H9 (cell line): ENCODE measurements around the gene HBG2. TPM values are rescaled to one million over a fixed set of nuclear protein-coding genes. Genes with fewer than 3 reads are reported as not detected.

Experiments used
- DNase-seq: peaks from one replicate; pipeline ENCODE4 v3.0.0-alpha.2; 2017
- H2AFZ ChIP-seq: one replicate; pipeline ENCODE4 v1.6.1; 2013; ENCODE audit warnings: mild to moderate bottlenecking, low read length, control low read depth, moderate library complexity
- H2AK5ac ChIP-seq: 2 replicates; pipeline ENCODE4 v1.6.1; 2013; ENCODE audit warnings: low read length, control low read depth, mixed read lengths; ENCODE audit not compliant: insufficient read length
- H2BK120ac ChIP-seq: one replicate; pipeline ENCODE4 v1.6.1; 2013; ENCODE audit warnings: low read depth, mild to moderate bottlenecking, low read length, control low read depth, inconsistent platforms; ENCODE audit not compliant: poor library complexity, severe bottlenecking
- H2BK12ac ChIP-seq: 2 replicates; pipeline ENCODE4 v1.6.1; 2013; ENCODE audit warnings: low read length, control low read depth, mixed read lengths, low read depth; ENCODE audit not compliant: insufficient read length
- H2BK15ac ChIP-seq: 2 replicates; pipeline ENCODE4 v1.6.1; 2013; ENCODE audit warnings: low read depth, low read length, control low read depth
- H2BK20ac ChIP-seq: one replicate; pipeline ENCODE4 v1.6.1; 2013; ENCODE audit warnings: low read depth, mild to moderate bottlenecking, low read length, control low read depth, inconsistent platforms; ENCODE audit not compliant: poor library complexity, severe bottlenecking
- H2BK5ac ChIP-seq: 2 replicates; pipeline ENCODE4 v1.6.1; 2013; ENCODE audit warnings: low read length, control low read depth, mixed read lengths; ENCODE audit not compliant: insufficient read length
- H3K14ac ChIP-seq: 2 replicates; pipeline ENCODE4 v1.6.1; 2013; ENCODE audit warnings: low read length, control low read depth; ENCODE audit not compliant: insufficient read depth
- H3K18ac ChIP-seq: 2 replicates; pipeline ENCODE4 v1.6.1; 2013; ENCODE audit warnings: low read depth, mild to moderate bottlenecking, mixed read lengths, low read length, control low read depth; ENCODE audit not compliant: insufficient read length
- H3K23ac ChIP-seq: 2 replicates; pipeline ENCODE4 v1.6.1; 2013; ENCODE audit warnings: low read length, control low read depth, mixed read lengths, low read depth; ENCODE audit not compliant: insufficient read length
- H3K23me2 ChIP-seq: 2 replicates; pipeline ENCODE4 v1.6.1; 2013; ENCODE audit warnings: low read depth, mild to moderate bottlenecking, mixed read lengths, low read length, control low read depth; ENCODE audit not compliant: insufficient read length, poor library complexity, severe bottlenecking
- H3K27ac ChIP-seq: 2 replicates; pipeline ENCODE4 v1.5.1; 2013; ENCODE audit warnings: low read length, control low read depth, mixed read lengths, low read depth; ENCODE audit not compliant: insufficient read length
- H3K27me3 ChIP-seq: 2 replicates; pipeline ENCODE4 v1.6.1; 2013; ENCODE audit warnings: low read length, control low read depth, inconsistent platforms; ENCODE audit not compliant: insufficient read depth
- H3K4ac ChIP-seq: 2 replicates; pipeline ENCODE4 v1.6.1; 2013; ENCODE audit warnings: low read depth, mild to moderate bottlenecking, control low read depth, inconsistent platforms, low read length, moderate library complexity
- H3K4me1 ChIP-seq: 2 replicates; pipeline ENCODE4 v1.6.1; 2013; ENCODE audit warnings: low read length, control low read depth, inconsistent platforms; ENCODE audit not compliant: insufficient read depth
- H3K4me2 ChIP-seq: 2 replicates; pipeline ENCODE4 v1.6.1; 2013; ENCODE audit warnings: low read length, control low read depth, mixed read lengths; ENCODE audit not compliant: insufficient read length, insufficient read depth
- H3K56ac ChIP-seq: 2 replicates; pipeline ENCODE4 v1.6.1; 2013; ENCODE audit warnings: low read depth, mild to moderate bottlenecking, mixed read lengths, low read length, control low read depth; ENCODE audit not compliant: insufficient read length
- H3K79me1 ChIP-seq: 2 replicates; pipeline ENCODE4 v1.6.1; 2013; ENCODE audit warnings: low read depth, mild to moderate bottlenecking, moderate library complexity, low read length, control low read depth, inconsistent platforms; ENCODE audit not compliant: insufficient read depth, poor library complexity, severe bottlenecking
- H3K79me2 ChIP-seq: 2 replicates; pipeline ENCODE4 v1.6.1; 2013; ENCODE audit warnings: low read length, control low read depth, inconsistent platforms; ENCODE audit not compliant: insufficient read depth
- H3K9ac ChIP-seq: 2 replicates; pipeline ENCODE4 v1.6.1; 2013; ENCODE audit warnings: low read length, control low read depth, mixed read lengths; ENCODE audit not compliant: insufficient read length; ENCODE audit errors: extremely low read depth
- H3K9me3 ChIP-seq: one replicate; pipeline ENCODE4 v1.6.1; 2013; ENCODE audit warnings: low read depth, low read length, inconsistent platforms; ENCODE audit not compliant: control insufficient read depth
- H3T11ph ChIP-seq: one replicate; pipeline ENCODE4 v1.6.1; 2013; ENCODE audit warnings: mild to moderate bottlenecking, low read length, control low read depth, inconsistent platforms
- H4K20me1 ChIP-seq: one replicate; pipeline ENCODE4 v1.6.1; 2013; ENCODE audit not compliant: control insufficient read depth, insufficient read length, insufficient read depth
- H4K5ac ChIP-seq: 2 replicates; pipeline ENCODE4 v1.6.1; 2013; ENCODE audit warnings: low read depth, mild to moderate bottlenecking, mixed read lengths, low read length, control low read depth; ENCODE audit not compliant: insufficient read length
- H4K8ac ChIP-seq: replicated peaks from 2 replicates; pipeline ENCODE4 v1.6.1; 2013; ENCODE audit warnings: low read length, control low read depth, mixed read lengths, low read depth; ENCODE audit not compliant: insufficient read length
- H4K91ac ChIP-seq: 2 replicates; pipeline ENCODE4 v1.6.1; 2013; ENCODE audit warnings: low read depth, mild to moderate bottlenecking, moderate library complexity, mixed read lengths, low read length, control low read depth; ENCODE audit not compliant: insufficient read length
- H3K27ac Mint-ChIP-seq, 3 experiments: 2 replicates in 2 of 3; 3 replicates in 1 of 3; pipeline ENCODE4 v1.8.0; 2020 to 2021; ENCODE audit warnings: mixed read lengths in 3 of 3, mild to moderate bottlenecking in 1 of 3, moderate library complexity in 1 of 3
- H3K27me3 Mint-ChIP-seq: 2 replicates; pipeline ENCODE4 v1.8.0; 2021; ENCODE audit warnings: low read depth, mild to moderate bottlenecking, moderate library complexity, mixed read lengths
- H3K36me3 Mint-ChIP-seq, 3 experiments: 2 replicates in 2 of 3; 3 replicates in 1 of 3; pipeline ENCODE4 v1.8.0; 2020 to 2021; ENCODE audit warnings: low read depth in 3 of 3, mixed read lengths in 3 of 3; ENCODE audit not compliant: insufficient read depth in 1 of 3
- H3K4me1 Mint-ChIP-seq, 2 experiments: 2 replicates each; pipeline ENCODE4 v1.8.0; 2020; ENCODE audit warnings: mixed read lengths in 2 of 2
- H3K4me3 Mint-ChIP-seq, 2 experiments: 2 replicates in 1 of 2; 3 replicates in 1 of 2; pipeline ENCODE4 v1.8.0; 2020 to 2021; ENCODE audit warnings: mild to moderate bottlenecking in 2 of 2, mixed read lengths in 2 of 2, moderate library complexity in 1 of 2
- H3K9me3 Mint-ChIP-seq, 2 experiments: 2 replicates in 1 of 2; 3 replicates in 1 of 2; pipeline ENCODE4 v1.8.0; 2020; ENCODE audit warnings: mild to moderate bottlenecking in 2 of 2, mixed read lengths in 2 of 2, moderate library complexity in 1 of 2
- WGBS: extraction: QIAGEN DNeasy Blood & Tissue Kit; methylation state at CpG from one replicate; pipeline ENCODE4 v1.1.7; 2013; ENCODE audit warnings: missing lambda C conversion rate, low lambda C conversion rate, mixed read lengths; ENCODE audit not compliant: insufficient read length; ENCODE audit errors: extremely low coverage; 5-methylcytosine and 5-hydroxymethylcytosine counted together
- total RNA-seq: library from RNA; stranded (reverse); gene quantifications from 2 replicates; pipeline ENCODE4 v1.2.1, GENCODE V29; 2021
- TF ChIP-seq, protein P1 (sequence below): fragments of 200-600 bp; sonication (generic); conservative IDR thresholded peaks from 3 replicates; pipeline ENCODE4 v1.8.0; 2021; ENCODE audit warnings: antibody characterized with exemption, mild to moderate bottlenecking

The HBG2 gene
- total RNA-seq, 1 experiment from 2014 or later: not detected

DNA sequence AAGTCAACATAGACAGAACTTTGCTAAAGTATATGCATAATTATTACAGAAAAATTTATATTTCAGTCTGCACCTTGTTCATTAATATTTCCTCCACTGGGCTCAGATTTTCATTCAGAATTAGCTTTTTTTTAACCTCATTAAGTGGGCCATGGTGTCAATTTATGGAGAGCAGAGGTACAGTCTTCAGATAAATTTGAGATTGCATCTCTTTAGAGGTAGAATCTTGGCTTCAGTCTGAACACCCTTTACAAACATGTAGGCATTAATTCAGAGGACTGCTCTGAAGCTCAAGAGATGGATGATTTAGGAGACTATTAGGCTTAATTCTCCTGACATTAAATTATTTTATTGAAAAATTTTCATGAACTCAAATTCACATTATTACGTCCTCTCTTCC, 24.3 kb downstream of the HBG2 start:
- Histone ChIP-seq H3K23me2 (no peaks in the 10 kb centered on the region), H4K5ac (no peak overlapping the region), H3T11ph (no peak overlapping the region), H2AK5ac (no peak overlapping the region), H2BK5ac (no peak overlapping the region), H4K91ac (no peak overlapping the region), H3K9ac (no peak overlapping the region), H3K79me1 (no peaks in the 10 kb centered on the region), H2AFZ (no peak overlapping the region), H3K18ac (no peak overlapping the region), H3K56ac (no peak overlapping the region), H2BK20ac (no peak overlapping the region), H2BK12ac (no peak overlapping the region), H3K14ac (no peak overlapping the region), H3K27me3 (no peaks in the 10 kb centered on the region), H4K8ac (no peak overlapping the region), H2BK15ac (no peak overlapping the region), H3K23ac (no peak overlapping the region), H3K4ac (no peak overlapping the region), H3K9me3 (no peaks in the 10 kb centered on the region), H2BK120ac (no peak overlapping the region), H3K4me1 (no peaks in the 10 kb centered on the region), H3K27ac (no peak overlapping the region), H4K20me1 (no peaks in the 10 kb centered on the region), H3K79me2 (no peaks in the 10 kb centered on the region), H3K4me2 (no peak overlapping the region)
- Mint-ChIP-seq H3K9me3 (no peaks in the 10 kb centered on the region), H3K4me3 (no peak overlapping the region), H3K27me3 (peaks cover 2% of the 10 kb centered on the region), H3K4me1 (no peaks in the 10 kb centered on the region), H3K36me3 (no peaks in the 10 kb centered on the region), H3K27ac (no peak overlapping the region)
- TF ChIP-seq, protein P1, sequence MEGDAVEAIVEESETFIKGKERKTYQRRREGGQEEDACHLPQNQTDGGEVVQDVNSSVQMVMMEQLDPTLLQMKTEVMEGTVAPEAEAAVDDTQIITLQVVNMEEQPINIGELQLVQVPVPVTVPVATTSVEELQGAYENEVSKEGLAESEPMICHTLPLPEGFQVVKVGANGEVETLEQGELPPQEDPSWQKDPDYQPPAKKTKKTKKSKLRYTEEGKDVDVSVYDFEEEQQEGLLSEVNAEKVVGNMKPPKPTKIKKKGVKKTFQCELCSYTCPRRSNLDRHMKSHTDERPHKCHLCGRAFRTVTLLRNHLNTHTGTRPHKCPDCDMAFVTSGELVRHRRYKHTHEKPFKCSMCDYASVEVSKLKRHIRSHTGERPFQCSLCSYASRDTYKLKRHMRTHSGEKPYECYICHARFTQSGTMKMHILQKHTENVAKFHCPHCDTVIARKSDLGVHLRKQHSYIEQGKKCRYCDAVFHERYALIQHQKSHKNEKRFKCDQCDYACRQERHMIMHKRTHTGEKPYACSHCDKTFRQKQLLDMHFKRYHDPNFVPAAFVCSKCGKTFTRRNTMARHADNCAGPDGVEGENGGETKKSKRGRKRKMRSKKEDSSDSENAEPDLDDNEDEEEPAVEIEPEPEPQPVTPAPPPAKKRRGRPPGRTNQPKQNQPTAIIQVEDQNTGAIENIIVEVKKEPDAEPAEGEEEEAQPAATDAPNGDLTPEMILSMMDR: no peak
- DNase-seq: no peak
- no CpG with 5 or more reads among the region's 1 CpG for WGBS
